ENCODE measurements around the gene TFAP2E. TPM values are rescaled to one million over a fixed set of nuclear protein-coding genes. Genes with fewer than 3 reads are reported as not detected.
A peak's percentile ranks its signal among the peaks of the same experiment; 100 is the strongest.

The TFAP2E gene
- total RNA-seq, 1 experiment from 2014 or later = 0.72 TPM

- peaks cover 44% of the 10 kb centered on the region for H3K36me3 ChIP-seq (ENCODE audit: low read depth)
- H3K79me2 ChIP-seq (ENCODE audit: low read depth) = peaks cover 45% of the 10 kb centered on the region
- H3K27ac ChIP-seq = no peak overlapping the region
- TF ChIP-seq CTCF (conservative IDR thresholded peaks at IDR 0.05) (no peak), EZH2 (IDR thresholded peaks at IDR 0.05; ENCODE audit: low read depth) (no peak)
- DNase-seq = no peak
- H4K20me1 ChIP-seq (ENCODE audit: insufficient read depth) = peaks cover 46% of the 10 kb centered on the region
- no peak overlapping the region for H3K4me2 ChIP-seq
- H3F3A ChIP-seq (ENCODE audit: insufficient read depth, low read depth) = peaks cover 7% of the 10 kb centered on the region; the same call in 1 of the 2 replicates
- intact Hi-C loops (cut with micrococcal nuclease; ENCODE audit: unreplicated experiment) = no loop called here
- H3K9me3 ChIP-seq (ENCODE audit: insufficient read depth, low read depth) = no peaks in the 10 kb centered on the region
- peaks cover 19% of the 10 kb centered on the region for H3K4me1 ChIP-seq (replicated peaks; ENCODE audit: insufficient read depth)
- ChIA-PET POLR2A (ENCODE audit: unreplicated experiment) (interaction anchor here (0.7 kb wide), 1 partner anchor 61 kb away, joined by 3 read pairs; no protein-coding TSS in a partner anchor), CTCF (no interaction called here)
- H3K4me3 ChIP-seq = no peak overlapping the region
- no peak overlapping the region for H2AFZ ChIP-seq
- H3K27me3 ChIP-seq (ENCODE audit: insufficient read depth, low read depth) = no peaks in the 10 kb centered on the region
- BruUV-seq (replicated peaks) = no TSS peak
- H3K9me2 ChIP-seq (ENCODE audit: insufficient read depth) = no peaks in the 10 kb centered on the region
Observed at GRCh38 chr1:35633547-35633946, 60.4 kb downstream of the TFAP2E start.

GRCh38 chr1:35637401-35637809 is 64.3 kb downstream of the TFAP2E start:
- DNase-seq = peak in 1 of 2 experiments; percentile 45
- intact Hi-C loops (cut with micrococcal nuclease; ENCODE audit: unreplicated experiment) = no loop called here

More at GRCh38 chr1:35637401-35637809, 64.3 kb downstream of the TFAP2E start:
- BruUV-seq (replicated peaks) = no TSS peak
- Histone ChIP-seq H3K36me3 (ENCODE audit: low read depth) (peaks cover 19% of the 10 kb centered on the region), H3K79me2 (ENCODE audit: low read depth) (peaks cover 73% of the 10 kb centered on the region), H3K4me1 (replicated peaks; ENCODE audit: insufficient read depth) (peaks cover 35% of the 10 kb centered on the region), H3K27ac (peak overlapping the region; percentile 63), H3F3A (ENCODE audit: insufficient read depth, low read depth) (peaks cover 14% of the 10 kb centered on the region), H3K4me3 (peak overlapping the region; percentile 57), H3K9me3 (ENCODE audit: insufficient read depth, low read depth) (no peaks in the 10 kb centered on the region), H3K27me3 (ENCODE audit: insufficient read depth, low read depth) (no peaks in the 10 kb centered on the region), H3K4me2 (peak overlapping the region; percentile 83), H2AFZ (no peak overlapping the region), H4K20me1 (ENCODE audit: insufficient read depth) (peaks cover 26% of the 10 kb centered on the region), H3K9me2 (ENCODE audit: insufficient read depth) (no peaks in the 10 kb centered on the region)
- ChIA-PET CTCF (interaction anchor here (1.9 kb wide), 1 partner anchor 78 kb away, joined by 11 read pairs; no protein-coding TSS in a partner anchor), POLR2A (ENCODE audit: unreplicated experiment) (interaction anchor here (0.6 kb wide), 1 partner anchor 8 kb away, joined by 7 read pairs; no protein-coding TSS in a partner anchor)
- TF ChIP-seq CTCF (conservative IDR thresholded peaks at IDR 0.05) (no peak), EZH2 (IDR thresholded peaks at IDR 0.05; ENCODE audit: low read depth) (no peak)

All from PC-9 (cell line).